Activated CD8-positive, alpha-beta memory T cell treated with anti-CD3 and anti-CD28 coated beads, Interleukin-2, amount 50 U/mL, for 24 hours (primary cell): ENCODE data around the gene XPNPEP2.

Experiments used
- DNase-seq: peaks from one replicate; pipeline ENCODE4 v3.0.0-alpha.2; 2020; ENCODE audit errors: extremely low read depth

XPNPEP2 gene

GRCh38 chrX:129798456-129798855 is 59.7 kb downstream of the XPNPEP2 start:
- DNase-seq: no peak

- no peak for DNase-seq
These were observed 60.1 kb downstream of the XPNPEP2 start for GRCh38 chrX:129798888-129799287.

DNA sequence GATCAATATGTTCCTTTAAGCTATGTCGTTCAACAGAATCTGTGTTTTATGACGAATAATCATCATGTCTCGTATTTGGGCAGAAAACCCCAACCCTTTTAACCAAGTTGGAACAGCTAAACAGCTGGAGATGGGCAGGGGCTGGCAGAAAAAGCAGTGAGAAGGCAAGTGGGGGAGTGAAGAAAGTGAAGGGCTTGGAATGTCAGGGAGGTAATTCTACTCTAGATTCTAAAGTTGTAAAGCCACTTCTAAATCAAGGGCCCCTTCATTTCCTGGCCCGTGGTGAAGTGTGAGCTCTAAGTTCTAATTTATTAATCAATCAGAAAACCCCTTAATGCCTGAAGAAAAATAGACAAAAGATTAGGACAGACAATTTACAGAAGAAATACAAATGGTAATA is 61.4 kb downstream of the XPNPEP2 start:
- no peak for DNase-seq

GRCh38 chrX:129802863-129803262 is 64.1 kb downstream of the XPNPEP2 start:
- DNase-seq: no peak

- no peak for DNase-seq
These were observed 66.0 kb downstream of the XPNPEP2 start for GRCh38 chrX:129804806-129805205.

DNA sequence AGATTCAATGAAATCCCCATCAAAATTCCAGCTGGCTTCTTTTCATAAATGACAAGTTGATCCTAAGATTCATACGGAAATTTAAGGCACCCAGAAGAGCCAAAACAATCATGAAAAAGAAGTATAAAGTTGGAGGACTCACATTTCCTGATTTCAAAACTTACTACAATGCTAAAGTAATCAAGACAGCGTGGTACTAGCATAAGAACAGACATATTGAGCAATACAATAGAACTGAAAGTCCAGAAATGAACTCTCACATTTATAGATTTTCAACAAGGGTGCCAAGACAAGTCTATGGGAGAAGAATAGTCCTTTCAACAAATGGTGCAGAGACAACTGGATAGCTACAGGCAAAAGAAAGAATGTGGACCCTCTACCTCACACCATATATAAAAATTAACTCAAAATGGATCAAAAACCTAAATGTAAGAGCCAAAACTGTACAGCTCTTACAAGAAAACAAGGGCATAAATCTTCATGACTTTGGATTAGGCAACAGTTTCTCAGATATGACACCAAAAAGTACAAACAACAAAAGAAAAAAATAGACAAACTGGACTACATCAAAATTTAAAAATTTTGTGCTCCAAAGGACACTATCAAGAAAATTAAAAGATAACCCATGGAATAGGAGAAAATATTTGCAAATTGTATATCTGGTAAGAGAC is 69.5 kb downstream of the XPNPEP2 start:
- DNase-seq: no peak

DNA sequence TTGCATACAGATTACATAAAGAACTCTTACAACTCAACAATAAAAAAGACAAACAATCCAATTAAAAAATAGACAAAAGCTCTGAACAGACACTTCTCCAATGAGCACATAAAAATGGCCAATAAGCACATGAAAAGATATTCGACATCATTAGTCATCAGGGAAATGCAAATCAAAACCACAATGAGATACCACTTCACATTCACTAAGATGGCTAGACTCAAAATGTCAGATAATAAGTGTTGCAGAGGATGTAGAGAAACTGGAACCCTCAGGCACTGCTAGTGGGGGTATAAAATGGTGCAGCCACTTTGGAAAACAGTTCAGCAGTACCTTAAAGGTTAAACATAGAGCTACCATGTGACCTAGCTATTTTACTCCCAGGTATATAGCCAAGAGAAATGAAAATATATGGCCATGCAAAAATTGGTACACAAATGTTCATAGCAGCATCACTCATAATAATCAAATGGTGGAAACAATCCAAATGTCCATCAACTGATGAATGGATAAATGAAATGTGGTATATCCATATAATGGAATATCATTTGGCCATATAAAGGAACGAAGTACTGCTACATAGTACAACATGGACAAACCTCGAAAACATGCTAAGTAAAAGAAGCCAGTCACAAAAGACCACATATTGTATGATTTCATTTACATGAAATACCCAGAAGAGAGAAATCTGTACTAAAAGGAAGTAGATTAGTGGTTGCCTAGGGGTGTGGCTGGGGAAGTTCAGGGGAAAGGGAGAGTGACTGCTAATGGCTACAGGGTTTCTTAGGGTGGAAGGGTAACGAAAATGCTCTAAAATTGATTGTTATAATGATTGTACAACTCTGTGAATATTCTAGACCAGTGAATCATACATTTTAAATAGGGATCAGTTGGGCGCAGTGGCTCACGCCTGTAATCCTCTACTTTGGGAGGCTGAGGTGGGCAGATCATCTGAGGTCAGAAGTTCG is 70.3 kb downstream of the XPNPEP2 start:
- no peak for DNase-seq

GRCh38 chrX:129813662-129814368 is 75.0 kb downstream of the XPNPEP2 start:
- no peak for DNase-seq

DNA sequence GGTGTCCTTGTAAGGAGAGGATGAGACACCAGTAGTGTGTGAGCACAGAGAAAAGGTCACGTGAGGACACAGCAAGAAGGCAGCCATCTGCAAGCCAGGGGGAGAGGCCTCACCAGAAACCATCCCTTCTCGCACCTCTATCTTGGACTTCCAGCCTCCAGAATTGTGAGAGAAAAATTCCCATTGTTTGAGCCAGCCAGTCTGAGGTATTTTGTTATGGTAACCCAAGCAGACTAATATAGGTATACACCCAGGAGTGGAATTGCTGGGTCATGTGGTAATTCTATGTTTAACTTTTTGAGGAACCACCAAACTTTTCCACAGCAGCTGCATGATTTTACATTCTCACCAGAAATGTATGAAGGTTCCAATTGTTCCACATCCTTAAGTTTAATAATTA is 79.3 kb downstream of the XPNPEP2 start:
- DNase-seq: no peak
